HL-60 (cell line): Measurements from ENCODE around the gene SH3RF2.

Source experiments
- DNase-seq, 2 experiments: peaks; one replicate each; pipeline ENCODE4 v3.0.0-alpha.2; 2010 to 2020; ENCODE audit warnings: low read depth in 1 of 2, low spot score in 1 of 2
- H3K27ac ChIP-seq: fragments of 250-450 bp; sonication (Bioruptor Pico); replicated peaks from 2 replicates; pipeline ENCODE4 v1.5.1; 2020; ENCODE audit warnings: mild to moderate bottlenecking, moderate library complexity
- H3K27me3 ChIP-seq: fragments of 250-450 bp; sonication (Bioruptor Pico); 2 replicates; pipeline ENCODE4 v1.5.1; 2021; ENCODE audit warnings: mild to moderate bottlenecking, moderate library complexity; ENCODE audit not compliant: insufficient read depth, poor library complexity, severe bottlenecking
- H3K4me3 ChIP-seq: replicated peaks from 2 replicates; pipeline ENCODE4 v1.5.1; 2011; ENCODE audit warnings: mild to moderate bottlenecking, control low read depth, low read length; ENCODE audit not compliant: insufficient read depth
- GABPA ChIP-seq: IDR thresholded peaks from 2 replicates; pipeline ENCODE4 v1.6.1; 2012; ENCODE audit warnings: low read depth
- POLR2AphosphoS5 ChIP-seq: IDR thresholded peaks from 2 replicates; pipeline ENCODE4 v1.6.1; 2012; ENCODE audit warnings: low read depth
- SPI1 ChIP-seq: IDR thresholded peaks from 2 replicates; pipeline ENCODE4 v1.6.1; 2012; ENCODE audit warnings: low read depth, mild to moderate bottlenecking, borderline replicate concordance
- TF ChIP-seq, protein P1 (sequence below): IDR thresholded peaks from 2 replicates; pipeline ENCODE4 v1.6.1; 2012; ENCODE audit warnings: low read depth; ENCODE audit not compliant: insufficient replicate concordance
- TF ChIP-seq, protein P2 (sequence below): IDR thresholded peaks from one replicate; pipeline ENCODE4 v1.5.1; 2011; ENCODE audit warnings: low read length, control low read depth, inconsistent platforms; ENCODE audit not compliant: insufficient read depth

Gene SH3RF2

GRCh38 chr5:146042628-146043279 is 106.4 kb downstream of the SH3RF2 start:
- no peak for DNase-seq
- Histone ChIP-seq H3K27ac (no peak overlapping the region), H3K27me3 (no peaks in the 10 kb centered on the region), H3K4me3 (no peak overlapping the region)
- TF ChIP-seq SPI1 (no peak), POLR2AphosphoS5 (no peak), GABPA (no peak)
- TF ChIP-seq, protein P1, sequence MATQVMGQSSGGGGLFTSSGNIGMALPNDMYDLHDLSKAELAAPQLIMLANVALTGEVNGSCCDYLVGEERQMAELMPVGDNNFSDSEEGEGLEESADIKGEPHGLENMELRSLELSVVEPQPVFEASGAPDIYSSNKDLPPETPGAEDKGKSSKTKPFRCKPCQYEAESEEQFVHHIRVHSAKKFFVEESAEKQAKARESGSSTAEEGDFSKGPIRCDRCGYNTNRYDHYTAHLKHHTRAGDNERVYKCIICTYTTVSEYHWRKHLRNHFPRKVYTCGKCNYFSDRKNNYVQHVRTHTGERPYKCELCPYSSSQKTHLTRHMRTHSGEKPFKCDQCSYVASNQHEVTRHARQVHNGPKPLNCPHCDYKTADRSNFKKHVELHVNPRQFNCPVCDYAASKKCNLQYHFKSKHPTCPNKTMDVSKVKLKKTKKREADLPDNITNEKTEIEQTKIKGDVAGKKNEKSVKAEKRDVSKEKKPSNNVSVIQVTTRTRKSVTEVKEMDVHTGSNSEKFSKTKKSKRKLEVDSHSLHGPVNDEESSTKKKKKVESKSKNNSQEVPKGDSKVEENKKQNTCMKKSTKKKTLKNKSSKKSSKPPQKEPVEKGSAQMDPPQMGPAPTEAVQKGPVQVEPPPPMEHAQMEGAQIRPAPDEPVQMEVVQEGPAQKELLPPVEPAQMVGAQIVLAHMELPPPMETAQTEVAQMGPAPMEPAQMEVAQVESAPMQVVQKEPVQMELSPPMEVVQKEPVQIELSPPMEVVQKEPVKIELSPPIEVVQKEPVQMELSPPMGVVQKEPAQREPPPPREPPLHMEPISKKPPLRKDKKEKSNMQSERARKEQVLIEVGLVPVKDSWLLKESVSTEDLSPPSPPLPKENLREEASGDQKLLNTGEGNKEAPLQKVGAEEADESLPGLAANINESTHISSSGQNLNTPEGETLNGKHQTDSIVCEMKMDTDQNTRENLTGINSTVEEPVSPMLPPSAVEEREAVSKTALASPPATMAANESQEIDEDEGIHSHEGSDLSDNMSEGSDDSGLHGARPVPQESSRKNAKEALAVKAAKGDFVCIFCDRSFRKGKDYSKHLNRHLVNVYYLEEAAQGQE = no peak
- TF ChIP-seq, protein P2, sequence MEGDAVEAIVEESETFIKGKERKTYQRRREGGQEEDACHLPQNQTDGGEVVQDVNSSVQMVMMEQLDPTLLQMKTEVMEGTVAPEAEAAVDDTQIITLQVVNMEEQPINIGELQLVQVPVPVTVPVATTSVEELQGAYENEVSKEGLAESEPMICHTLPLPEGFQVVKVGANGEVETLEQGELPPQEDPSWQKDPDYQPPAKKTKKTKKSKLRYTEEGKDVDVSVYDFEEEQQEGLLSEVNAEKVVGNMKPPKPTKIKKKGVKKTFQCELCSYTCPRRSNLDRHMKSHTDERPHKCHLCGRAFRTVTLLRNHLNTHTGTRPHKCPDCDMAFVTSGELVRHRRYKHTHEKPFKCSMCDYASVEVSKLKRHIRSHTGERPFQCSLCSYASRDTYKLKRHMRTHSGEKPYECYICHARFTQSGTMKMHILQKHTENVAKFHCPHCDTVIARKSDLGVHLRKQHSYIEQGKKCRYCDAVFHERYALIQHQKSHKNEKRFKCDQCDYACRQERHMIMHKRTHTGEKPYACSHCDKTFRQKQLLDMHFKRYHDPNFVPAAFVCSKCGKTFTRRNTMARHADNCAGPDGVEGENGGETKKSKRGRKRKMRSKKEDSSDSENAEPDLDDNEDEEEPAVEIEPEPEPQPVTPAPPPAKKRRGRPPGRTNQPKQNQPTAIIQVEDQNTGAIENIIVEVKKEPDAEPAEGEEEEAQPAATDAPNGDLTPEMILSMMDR = no peak

DNA sequence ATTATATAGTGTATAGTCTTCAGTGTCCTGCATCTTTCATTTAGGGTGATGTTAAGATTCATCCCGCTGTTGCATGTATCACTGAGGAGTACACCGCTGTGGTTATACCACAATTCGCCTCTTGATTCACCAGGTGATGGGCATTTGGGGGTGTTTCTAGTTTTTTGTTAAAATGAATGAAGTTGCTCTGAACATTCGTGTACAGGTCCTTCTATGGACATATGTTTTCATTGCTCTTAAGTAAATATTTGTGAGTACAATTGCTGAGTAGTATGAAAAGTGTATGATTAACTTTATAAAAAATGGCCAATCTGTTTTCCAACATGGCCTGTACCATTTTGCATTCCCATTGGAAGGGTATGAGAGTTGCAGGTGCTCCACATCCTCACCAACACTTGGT is 107.3 kb downstream of the SH3RF2 start:
- TF ChIP-seq POLR2AphosphoS5 (no peak), SPI1 (no peak), GABPA (no peak)
- TF ChIP-seq, protein P2 = no peak
- TF ChIP-seq, protein P1 = no peak
- Histone ChIP-seq H3K4me3 (no peak overlapping the region), H3K27ac (no peak overlapping the region), H3K27me3 (no peaks in the 10 kb centered on the region)
- no peak for DNase-seq

GRCh38 chr5:146047396-146047795 is 111.0 kb downstream of the SH3RF2 start:
- TF ChIP-seq, protein P2 = no peak
- TF ChIP-seq GABPA (no peak), SPI1 (no peak), POLR2AphosphoS5 (no peak)
- TF ChIP-seq, protein P1 = no peak
- H3K27ac ChIP-seq = no peak overlapping the region
- H3K27me3 ChIP-seq = no peaks in the 10 kb centered on the region
- DNase-seq = no peak
- no peak overlapping the region for H3K4me3 ChIP-seq
